HG03342 (cell line): ENCODE data around the gene SMARCB1.

ENCODE experiments used
- ATAC-seq: cut with Tn5 transposase; IDR thresholded peaks from one replicate; pipeline ENCODE4 v1.9.1; 2021; ENCODE audit warnings: mild to moderate bottlenecking, moderate library complexity; ENCODE audit not compliant: unreplicated experiment

The SMARCB1 gene

GRCh38 chr22:23874871-23875270, 88.1 kb downstream of the SMARCB1 start:
- no peak for ATAC-seq

DNA sequence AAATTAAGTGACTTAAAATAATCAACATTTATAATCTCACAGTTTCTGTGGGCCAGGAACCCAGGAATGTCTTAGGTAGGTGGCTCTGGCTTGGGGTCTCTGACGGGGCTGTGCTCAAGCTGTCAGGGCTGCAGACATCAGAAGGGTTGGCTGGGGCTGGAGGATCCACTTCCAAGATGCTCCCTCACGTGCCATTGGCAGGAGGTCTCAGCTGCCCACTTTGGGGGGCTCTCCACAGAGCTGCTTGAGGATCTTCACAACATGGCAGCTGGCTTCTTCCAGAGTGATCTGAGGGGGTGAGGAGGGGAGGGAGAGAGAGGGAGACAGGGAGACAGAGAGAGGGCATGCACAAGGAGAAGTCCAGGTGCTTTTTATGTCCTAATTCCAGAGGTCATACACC, 89.0 kb downstream of the SMARCB1 start:
- no peak for ATAC-seq

- ATAC-seq: no peak
Measured at GRCh38 chr22:23877566-23877965, 90.8 kb downstream of the SMARCB1 start.

DNA sequence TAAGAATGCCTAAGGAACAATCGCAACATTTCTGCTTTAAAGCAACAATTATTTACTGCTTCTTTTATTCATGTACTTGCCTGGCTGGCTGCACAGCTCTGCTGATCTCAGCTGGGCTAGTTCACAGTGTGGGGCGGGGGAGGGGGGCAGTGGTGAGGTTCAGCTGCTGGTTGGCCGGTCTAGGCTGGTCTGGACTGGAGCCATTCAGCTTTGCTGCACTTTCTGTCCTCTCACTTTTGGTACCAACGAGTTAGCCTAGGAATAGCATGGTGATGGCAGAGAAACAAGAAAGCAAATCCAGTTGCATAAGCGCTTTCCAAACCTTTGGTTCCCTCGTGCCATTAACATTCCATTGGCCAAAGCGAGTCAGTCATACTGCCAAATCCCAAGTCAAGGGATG, 91.5 kb downstream of the SMARCB1 start:
- no peak for ATAC-seq

DNA sequence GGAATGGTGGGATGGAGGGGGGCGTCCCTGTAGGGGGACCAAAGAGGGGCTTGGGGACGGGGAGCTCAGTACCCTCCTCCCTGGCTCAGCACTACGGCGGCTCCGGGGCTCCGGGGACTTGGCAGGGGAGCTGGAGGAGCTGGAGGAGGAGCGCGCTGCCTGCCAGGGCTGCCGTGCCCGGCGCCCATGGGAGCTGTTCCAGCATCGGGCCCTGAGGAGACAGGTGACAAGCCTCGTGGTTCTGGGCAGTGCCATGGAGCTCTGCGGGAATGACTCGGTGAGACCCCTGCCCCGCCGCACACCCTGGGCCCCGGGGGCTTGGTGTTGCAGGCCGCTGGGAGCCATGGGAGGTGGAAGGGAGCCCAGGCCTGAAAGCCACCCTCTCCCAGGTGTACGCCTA, 95.6 kb downstream of the SMARCB1 start:
- ATAC-seq: no peak

- ATAC-seq: no peak
Measured at GRCh38 chr22:23883658-23884057, 96.9 kb downstream of the SMARCB1 start.

DNA sequence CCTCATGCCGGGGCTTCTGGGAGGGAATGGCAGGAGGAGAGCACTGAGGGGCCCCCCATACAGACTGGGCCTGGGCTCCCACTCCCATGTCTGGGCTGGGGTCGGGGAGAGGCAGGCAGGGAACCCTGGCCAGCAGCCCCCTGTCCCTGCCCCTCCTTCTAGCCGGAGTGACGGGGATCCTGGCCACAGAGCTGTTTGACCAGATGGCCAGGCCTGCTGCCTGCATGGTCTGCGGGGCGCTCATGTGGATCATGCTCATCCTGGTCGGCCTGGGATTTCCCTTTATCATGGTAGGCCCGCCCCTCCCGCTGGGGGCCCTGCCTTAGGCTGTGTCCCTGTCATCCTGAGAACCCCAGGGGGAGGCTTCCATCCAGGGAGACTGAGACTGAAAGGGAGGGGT, 97.4 kb downstream of the SMARCB1 start:
- ATAC-seq: no peak
